ENCODE results near the gene FOCAD. TPM values are rescaled to one million over a fixed set of nuclear protein-coding genes. Genes with fewer than 3 reads are reported as not detected.

Gene FOCAD
- total RNA-seq, 4 donors from 2014 or later, result 13.9 to 31.2 (median 22.0) TPM

DNA sequence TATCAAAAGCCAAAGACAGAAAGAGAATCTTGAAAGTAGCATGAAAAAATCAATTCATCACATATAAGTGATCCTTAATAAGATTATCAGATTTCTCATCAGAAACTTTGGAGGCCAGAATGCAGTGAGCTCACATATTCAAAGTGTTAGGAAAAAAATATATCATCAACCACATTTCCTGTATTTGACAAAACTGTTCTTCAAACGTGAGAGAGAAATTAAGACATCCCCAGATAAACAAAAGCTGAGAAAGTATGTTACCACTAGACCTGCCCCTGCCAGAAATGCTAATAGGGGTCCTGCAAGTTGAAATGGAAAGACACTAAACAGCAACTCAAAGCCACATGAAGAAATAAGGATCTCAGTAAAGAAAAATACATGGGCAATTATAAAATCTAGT, 317.5 kb downstream of the FOCAD start:
- H3K4me3 ChIP-seq (ENCODE audit: low read depth, poor library complexity, severe bottlenecking), result no peak overlapping the region
- 23 to 24% methylated on average over 1 of the region's 1 CpG for WGBS, 2 donors
- TF ChIP-seq, protein P1, sequence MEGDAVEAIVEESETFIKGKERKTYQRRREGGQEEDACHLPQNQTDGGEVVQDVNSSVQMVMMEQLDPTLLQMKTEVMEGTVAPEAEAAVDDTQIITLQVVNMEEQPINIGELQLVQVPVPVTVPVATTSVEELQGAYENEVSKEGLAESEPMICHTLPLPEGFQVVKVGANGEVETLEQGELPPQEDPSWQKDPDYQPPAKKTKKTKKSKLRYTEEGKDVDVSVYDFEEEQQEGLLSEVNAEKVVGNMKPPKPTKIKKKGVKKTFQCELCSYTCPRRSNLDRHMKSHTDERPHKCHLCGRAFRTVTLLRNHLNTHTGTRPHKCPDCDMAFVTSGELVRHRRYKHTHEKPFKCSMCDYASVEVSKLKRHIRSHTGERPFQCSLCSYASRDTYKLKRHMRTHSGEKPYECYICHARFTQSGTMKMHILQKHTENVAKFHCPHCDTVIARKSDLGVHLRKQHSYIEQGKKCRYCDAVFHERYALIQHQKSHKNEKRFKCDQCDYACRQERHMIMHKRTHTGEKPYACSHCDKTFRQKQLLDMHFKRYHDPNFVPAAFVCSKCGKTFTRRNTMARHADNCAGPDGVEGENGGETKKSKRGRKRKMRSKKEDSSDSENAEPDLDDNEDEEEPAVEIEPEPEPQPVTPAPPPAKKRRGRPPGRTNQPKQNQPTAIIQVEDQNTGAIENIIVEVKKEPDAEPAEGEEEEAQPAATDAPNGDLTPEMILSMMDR (IDR thresholded peaks at IDR 0.05), result no peak
- TF ChIP-seq POLR2A (IDR thresholded peaks at IDR 0.05), result no peak
- DNase-seq (ENCODE audit: low spot score in 2 of 2), result no peak
- intact Hi-C loops (cut with DNase I; ENCODE audit: low total_unique reads), result no loop called here

- 67 to 76% methylated on average over 2 of the region's 2 CpGs for WGBS, 2 donors
- TF ChIP-seq, protein P1 (IDR thresholded peaks at IDR 0.05), result no peak
- DNase-seq (ENCODE audit: low spot score in 2 of 2), result no peak
- intact Hi-C loops (cut with DNase I; ENCODE audit: low total_unique reads), result no loop called here
- H3K4me3 ChIP-seq (ENCODE audit: low read depth, poor library complexity, severe bottlenecking), result no peak overlapping the region
Observed at GRCh38 chr9:21002040-21002439, 318.0 kb downstream of the FOCAD start.

DNA sequence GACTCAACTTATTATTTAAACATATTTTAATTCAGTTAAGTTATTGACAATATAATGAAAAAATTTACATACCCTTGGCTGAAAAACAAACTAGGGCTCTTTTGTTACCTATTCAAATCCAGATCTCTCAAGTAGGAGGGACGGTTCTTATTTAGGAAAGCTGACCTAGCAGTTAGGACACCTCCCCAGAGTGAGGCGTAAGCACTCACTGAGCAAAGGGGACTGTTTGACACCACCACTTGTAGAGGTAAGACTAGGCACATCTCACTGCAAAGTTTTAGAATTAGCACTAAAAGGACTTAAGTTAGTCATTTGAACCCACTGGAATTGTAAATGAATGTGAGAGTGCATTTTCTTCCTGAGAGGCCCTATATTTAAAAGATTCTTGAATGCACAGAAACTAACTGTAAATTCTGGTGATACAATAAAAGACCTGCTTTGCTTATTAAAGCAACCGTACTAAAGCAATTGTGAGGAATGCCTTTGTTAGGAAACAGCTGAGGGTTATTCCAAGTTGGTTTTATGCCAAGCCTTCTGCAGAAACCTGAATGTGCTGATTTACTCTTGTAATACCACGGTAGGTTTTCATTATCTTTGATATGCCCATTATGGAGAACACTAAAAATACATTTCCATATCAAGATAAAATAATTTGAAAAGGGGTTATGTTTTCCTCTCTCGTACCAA, 331.2 kb downstream of the FOCAD start:
- no peak for TF ChIP-seq POLR2A (IDR thresholded peaks at IDR 0.05)
- TF ChIP-seq, protein P1 (IDR thresholded peaks at IDR 0.05), result no peak
- intact Hi-C loops (cut with DNase I; ENCODE audit: low total_unique reads), result no loop called here
- DNase-seq (ENCODE audit: low spot score in 2 of 2), result no peak
- no peak overlapping the region for H3K4me3 ChIP-seq (ENCODE audit: low read depth, poor library complexity, severe bottlenecking)
- WGBS, 2 donors, result 57 to 59% methylated on average over 5 of the region's 5 CpGs

DNA sequence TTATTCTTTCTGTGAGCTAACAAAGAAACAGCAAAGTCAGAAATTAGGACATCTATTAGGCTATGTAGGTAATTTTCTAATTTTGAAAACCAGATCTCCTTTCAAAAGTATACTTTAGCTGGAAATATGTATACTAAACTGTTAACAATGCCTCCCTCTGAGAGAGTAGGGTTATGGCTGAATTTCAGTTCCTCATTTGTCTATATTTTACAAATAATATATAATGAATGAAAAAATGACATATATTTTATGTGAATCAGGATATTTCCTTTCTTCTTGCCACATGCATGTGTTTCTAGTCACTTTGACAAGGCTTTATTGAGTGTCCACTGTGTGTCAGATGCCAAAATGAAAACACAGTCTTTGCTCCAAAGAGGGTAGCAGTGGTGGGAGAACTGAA, 331.9 kb downstream of the FOCAD start:
- no peak for DNase-seq (ENCODE audit: low spot score in 2 of 2)
- TF ChIP-seq, protein P1 (IDR thresholded peaks at IDR 0.05), result no peak
- no peak for TF ChIP-seq POLR2A (IDR thresholded peaks at IDR 0.05)
- no peak overlapping the region for H3K4me3 ChIP-seq (ENCODE audit: low read depth, poor library complexity, severe bottlenecking)
- intact Hi-C loops (cut with DNase I; ENCODE audit: low total_unique reads), result no loop called here

GRCh38 chr9:21016701-21017491, 332.8 kb downstream of the FOCAD start:
- no peak for TF ChIP-seq POLR2A (IDR thresholded peaks at IDR 0.05)
- TF ChIP-seq, protein P1 (IDR thresholded peaks at IDR 0.05), result no peak
- no peak for DNase-seq (ENCODE audit: low spot score in 2 of 2)
- WGBS, 2 donors, result 63 to 70% methylated on average over 2 of the region's 2 CpGs
- intact Hi-C loops (cut with DNase I; ENCODE audit: low total_unique reads), result no loop called here
- H3K4me3 ChIP-seq (ENCODE audit: low read depth, poor library complexity, severe bottlenecking), result no peak overlapping the region
